Measurements from ENCODE around the gene ATP11A.

- TF ChIP-seq POLR2A (IDR thresholded peaks at IDR 0.05; ENCODE audit: low read length) (no peak), GATA1 (IDR thresholded peaks at IDR 0.05; ENCODE audit: low read depth, low read length) (no peak)
Measured at GRCh38 chr13:112741835-112742570, 52.2 kb downstream of the ATP11A start.

Data from erythroblast (primary cell).